HG02571 (cell line): ENCODE data around the gene AVP.

Experiments
- ATAC-seq: cut with Tn5 transposase; IDR thresholded peaks from one replicate; pipeline ENCODE4 v1.9.1; 2021; ENCODE audit warnings: mild to moderate bottlenecking, moderate library complexity; ENCODE audit not compliant: unreplicated experiment

AVP gene

DNA sequence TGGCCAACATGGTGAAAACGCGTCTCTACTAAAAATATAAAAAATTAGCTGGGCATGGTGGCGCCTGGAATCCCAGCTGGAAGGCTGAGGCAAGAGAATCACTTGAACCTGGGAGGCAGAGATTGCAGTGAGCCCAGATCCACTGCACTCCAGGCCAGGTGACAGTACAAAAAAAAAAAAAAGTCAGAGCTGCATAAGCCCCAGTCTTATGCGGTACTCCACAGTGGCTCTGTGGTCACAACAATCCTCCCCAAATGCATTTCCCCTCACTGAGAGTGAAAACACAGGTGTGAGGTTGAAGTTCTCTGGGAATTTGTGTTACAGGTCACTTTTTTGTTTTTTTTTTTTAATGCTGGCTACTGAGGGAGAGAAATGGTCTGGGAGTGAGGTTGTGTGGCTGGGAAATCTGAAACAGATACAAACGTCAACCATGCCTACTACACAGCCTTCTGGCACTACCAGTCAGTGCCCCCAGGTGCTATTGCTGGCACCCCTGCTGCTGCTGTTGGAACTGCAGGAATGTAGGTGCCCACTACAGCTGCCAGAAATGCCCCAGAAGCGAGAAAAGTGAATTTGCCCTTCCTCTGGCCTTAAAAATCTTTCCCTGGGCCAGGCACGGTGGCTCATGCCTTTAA, 33.0 kb downstream of the AVP start:
- ATAC-seq = no peak

GRCh38 chr20:3047486-3048419, 36.8 kb downstream of the AVP start:
- no peak for ATAC-seq

DNA sequence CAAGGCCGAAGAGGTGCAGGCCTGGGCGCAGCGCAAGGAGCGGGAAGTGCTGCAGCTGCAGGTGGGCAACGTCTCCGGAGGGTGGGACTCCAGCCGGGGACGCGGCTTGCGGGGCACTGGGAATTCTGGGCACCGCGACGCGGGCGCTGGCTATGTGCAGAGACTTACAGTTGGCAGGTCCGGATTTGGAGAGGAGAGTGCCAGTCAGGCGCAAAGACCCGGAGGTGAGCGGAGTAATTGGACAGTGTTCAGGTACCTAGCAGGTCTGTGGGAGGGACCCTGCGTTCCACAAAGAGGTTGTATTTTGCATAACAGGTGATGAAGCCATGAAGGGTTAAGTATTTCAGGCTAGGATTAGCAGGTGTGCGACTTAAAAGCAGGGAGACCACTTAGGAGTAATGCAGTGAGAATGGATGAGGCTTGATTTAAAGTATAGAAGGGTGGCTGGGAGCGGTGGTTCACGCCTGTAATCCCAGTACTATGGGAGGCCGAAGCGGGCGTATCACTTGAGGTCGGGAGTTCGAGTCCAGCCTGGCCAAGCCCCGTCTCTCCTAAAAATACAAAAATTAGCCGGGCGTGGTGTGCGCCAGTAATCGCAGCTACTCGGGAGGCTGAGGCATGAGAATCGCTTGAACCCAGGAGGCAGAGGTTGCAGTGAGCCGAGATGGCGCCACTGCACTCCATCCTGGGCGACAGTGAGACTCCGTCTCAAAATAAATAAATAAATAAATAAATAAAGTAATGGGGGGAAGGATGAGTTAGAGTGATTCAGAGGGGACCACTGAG, 37.7 kb downstream of the AVP start:
- no peak for ATAC-seq

- ATAC-seq = peak; percentile 82
Observed at GRCh38 chr20:3045816-3046676, 38.5 kb downstream of the AVP start, which contains the start of gene MRPS26. Gene MRPS26, plus strand, starts transcription at chr20:3046052. Its CDS starts 17 bp downstream, at chr20:3046069.

- peak; percentile 47 for ATAC-seq
Observed at GRCh38 chr20:3045042-3045815, 39.3 kb downstream of the AVP start.

GRCh38 chr20:3044336-3044965, 40.1 kb downstream of the AVP start:
- ATAC-seq = no peak

- ATAC-seq = no peak
Observed at GRCh38 chr20:3043322-3043721, 41.2 kb downstream of the AVP start, which contains the start of gene GNRH2. Gene GNRH2, plus strand, starts transcription at chr20:3043622. Its CDS starts 793 bp downstream, at chr20:3044415.

DNA sequence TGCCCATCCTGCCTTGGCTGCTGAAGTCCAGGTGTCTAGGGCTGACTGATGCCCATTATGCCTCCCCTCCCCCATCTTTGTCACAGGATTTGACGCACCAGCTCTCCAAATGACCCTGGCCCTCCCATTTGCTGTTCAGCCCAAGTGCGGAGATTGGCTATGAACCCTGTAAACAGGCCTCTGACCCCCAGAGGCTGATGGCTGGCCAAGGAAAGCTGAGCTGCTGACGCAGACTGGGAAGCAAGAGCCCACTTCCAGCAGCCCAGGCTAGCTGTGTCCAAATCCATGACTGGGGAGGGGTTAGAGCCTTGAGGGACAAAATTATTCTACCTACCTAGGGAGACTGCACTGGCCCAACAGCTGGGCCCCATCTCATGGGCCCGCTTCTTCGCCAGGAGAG, 41.9 kb downstream of the AVP start:
- no peak for ATAC-seq

GRCh38 chr20:3041854-3042409, 42.6 kb downstream of the AVP start:
- no peak for ATAC-seq

DNA sequence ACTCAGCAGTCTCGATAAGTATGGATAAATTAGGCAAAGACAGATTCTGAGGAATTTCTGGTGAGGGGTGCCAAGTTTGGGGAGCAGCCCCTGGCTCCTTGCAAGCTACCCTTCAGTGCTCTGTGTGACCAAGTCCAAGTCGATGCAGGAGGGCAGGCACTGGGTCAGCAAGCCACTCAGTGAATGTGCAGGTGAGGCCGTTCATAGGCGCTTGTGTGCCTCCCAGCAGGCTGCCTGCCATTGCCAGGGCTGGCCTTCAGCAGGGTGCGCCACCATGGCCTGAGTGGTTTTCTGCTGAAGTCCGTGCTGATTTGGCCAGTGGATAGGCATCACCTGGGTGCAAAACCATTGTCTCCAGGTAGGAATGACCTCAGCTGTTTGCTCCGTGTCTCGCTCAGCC, 44.4 kb downstream of the AVP start:
- ATAC-seq = no peak

- ATAC-seq = no peak
Observed at GRCh38 chr20:3039426-3039825, 45.1 kb downstream of the AVP start.

DNA sequence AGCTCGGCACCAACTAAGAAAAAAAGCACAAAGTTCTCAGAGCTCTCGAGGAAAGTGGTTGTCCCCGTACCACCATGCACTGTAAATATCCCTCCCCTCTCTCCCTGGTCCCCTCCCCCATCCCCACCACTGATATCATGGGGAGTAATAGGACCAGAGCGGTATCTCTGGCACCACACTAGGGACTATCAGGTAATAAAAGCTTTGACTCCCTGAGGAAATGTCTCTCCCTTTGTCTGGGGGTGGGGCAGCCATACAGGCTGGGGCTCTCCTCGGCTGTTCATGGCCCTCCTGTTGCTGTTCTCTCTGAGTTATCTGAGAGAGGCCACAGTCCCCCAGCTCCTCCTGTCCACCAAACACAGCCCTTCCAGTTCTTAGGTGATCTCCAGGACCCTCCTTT, 46.1 kb downstream of the AVP start:
- ATAC-seq = no peak

DNA sequence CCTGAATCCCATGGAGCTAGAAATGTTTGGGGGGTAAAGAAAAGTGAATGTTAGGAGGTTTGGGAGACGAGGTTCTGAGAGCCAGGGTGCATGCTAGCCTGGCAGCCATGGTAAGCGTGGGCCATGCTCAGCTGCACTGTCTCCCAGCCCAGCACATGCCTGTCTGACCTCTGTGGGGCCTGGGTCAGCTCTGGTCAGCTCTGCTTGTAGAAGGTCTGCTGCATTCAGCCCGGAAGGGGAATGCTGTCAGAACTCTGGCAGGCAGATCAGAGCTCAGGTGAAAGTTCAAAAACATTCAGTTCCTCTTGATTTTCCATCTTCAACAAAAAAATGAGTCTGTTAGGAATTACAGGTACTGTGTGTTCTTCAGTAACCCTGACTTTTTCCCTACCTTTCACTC, 46.9 kb downstream of the AVP start:
- no peak for ATAC-seq

- ATAC-seq = no peak
Observed at GRCh38 chr20:3032624-3033023, 51.9 kb downstream of the AVP start.
